ENCODE data around the gene PLXNA2. TPM values are rescaled to one million over a fixed set of nuclear protein-coding genes. Genes with fewer than 3 reads are reported as not detected.

Gene PLXNA2
- total RNA-seq, 4 donors from 2014 or later: 12.2 to 45.7 (median 21.8) TPM

DNA sequence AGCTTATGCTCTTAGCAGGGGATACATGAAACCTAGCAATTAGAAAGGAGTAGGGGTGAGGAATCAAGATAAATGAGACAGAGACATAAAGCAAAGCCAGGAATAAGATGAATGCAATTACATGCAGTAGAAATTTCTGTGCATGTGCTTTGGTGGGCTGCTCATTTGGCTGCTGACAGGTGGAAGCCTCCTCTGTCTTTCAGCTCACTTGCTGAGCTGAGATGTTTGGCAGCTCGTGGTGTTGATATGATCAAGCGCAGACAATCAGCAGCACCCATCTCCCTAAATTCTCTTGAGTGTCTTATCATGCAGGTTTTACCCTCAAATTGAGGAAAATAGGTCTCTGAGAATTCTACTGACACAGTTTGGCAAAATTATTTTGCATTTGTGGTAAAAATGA is 224.9 kb downstream of the PLXNA2 start:
- Histone ChIP-seq H3K4me3 (replicated peaks in 1 of 3) (no peak overlapping the region), H3K9me3 (no peaks in the 10 kb centered on the region), H3K27me3 (no peaks in the 10 kb centered on the region), H3K27ac (no peak overlapping the region), H3K36me3 (no peaks in the 10 kb centered on the region), H3K4me1 (no peaks in the 10 kb centered on the region)
- DNase-seq: no peak
- TF ChIP-seq, protein P1, sequence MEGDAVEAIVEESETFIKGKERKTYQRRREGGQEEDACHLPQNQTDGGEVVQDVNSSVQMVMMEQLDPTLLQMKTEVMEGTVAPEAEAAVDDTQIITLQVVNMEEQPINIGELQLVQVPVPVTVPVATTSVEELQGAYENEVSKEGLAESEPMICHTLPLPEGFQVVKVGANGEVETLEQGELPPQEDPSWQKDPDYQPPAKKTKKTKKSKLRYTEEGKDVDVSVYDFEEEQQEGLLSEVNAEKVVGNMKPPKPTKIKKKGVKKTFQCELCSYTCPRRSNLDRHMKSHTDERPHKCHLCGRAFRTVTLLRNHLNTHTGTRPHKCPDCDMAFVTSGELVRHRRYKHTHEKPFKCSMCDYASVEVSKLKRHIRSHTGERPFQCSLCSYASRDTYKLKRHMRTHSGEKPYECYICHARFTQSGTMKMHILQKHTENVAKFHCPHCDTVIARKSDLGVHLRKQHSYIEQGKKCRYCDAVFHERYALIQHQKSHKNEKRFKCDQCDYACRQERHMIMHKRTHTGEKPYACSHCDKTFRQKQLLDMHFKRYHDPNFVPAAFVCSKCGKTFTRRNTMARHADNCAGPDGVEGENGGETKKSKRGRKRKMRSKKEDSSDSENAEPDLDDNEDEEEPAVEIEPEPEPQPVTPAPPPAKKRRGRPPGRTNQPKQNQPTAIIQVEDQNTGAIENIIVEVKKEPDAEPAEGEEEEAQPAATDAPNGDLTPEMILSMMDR (IDR thresholded peaks at IDR 0.05): no peak
- no peak for TF ChIP-seq POLR2A (IDR thresholded peaks at IDR 0.05)
- WGBS, 2 donors: 71 to 82% methylated on average over 2 of the region's 2 CpGs
- intact Hi-C loops (cut with DNase I): no loop called here

- H3K27me3 ChIP-seq: no peaks in the 10 kb centered on the region
- DNase-seq: no peak
- no peak overlapping the region for H3K4me3 ChIP-seq (replicated peaks in 1 of 3)
- TF ChIP-seq, protein P1 (IDR thresholded peaks at IDR 0.05): no peak
- TF ChIP-seq POLR2A (IDR thresholded peaks at IDR 0.05): no peak
- H3K4me1 ChIP-seq: no peaks in the 10 kb centered on the region
- no peaks in the 10 kb centered on the region for H3K36me3 ChIP-seq
- intact Hi-C loops (cut with DNase I): no loop called here
- 76 to 84% methylated on average over 5 to 6 of the region's 6 CpGs for WGBS, 2 donors
- H3K9me3 ChIP-seq: no peaks in the 10 kb centered on the region
- no peak overlapping the region for H3K27ac ChIP-seq
These were observed 228.9 kb downstream of the PLXNA2 start for GRCh38 chr1:208015255-208015654.

DNA sequence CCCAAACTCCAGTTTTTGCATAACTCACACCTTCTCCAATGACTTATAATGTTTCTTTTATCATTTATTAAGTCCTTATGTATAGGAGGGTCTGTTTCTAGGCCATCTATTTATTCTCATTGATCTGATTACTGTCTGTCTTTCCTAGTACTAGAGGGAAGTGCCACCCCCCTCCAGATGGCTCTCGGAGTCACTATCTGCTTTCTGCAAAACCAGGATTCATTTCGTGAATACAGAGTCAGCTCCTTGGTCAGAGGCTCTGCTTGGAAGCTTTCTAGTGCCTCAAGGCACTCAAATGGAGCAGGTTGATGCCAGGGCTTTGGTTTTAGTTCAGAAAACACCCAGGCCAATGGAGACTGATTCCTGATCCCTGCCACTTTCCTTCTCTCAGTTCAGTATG is 231.0 kb downstream of the PLXNA2 start:
- intact Hi-C loops (cut with DNase I): no loop called here
- Histone ChIP-seq H3K36me3 (no peaks in the 10 kb centered on the region), H3K27me3 (no peaks in the 10 kb centered on the region), H3K4me1 (no peaks in the 10 kb centered on the region), H3K27ac (no peak overlapping the region), H3K9me3 (no peaks in the 10 kb centered on the region), H3K4me3 (replicated peaks in 1 of 3) (no peak overlapping the region)
- 85 to 96% methylated on average over 2 of the region's 2 CpGs for WGBS, 2 donors
- DNase-seq: no peak
- TF ChIP-seq POLR2A (IDR thresholded peaks at IDR 0.05): no peak
- TF ChIP-seq, protein P1 (IDR thresholded peaks at IDR 0.05): no peak

- no peak for DNase-seq
- WGBS, 2 donors: 43 to 44% methylated on average over 2 of the region's 2 CpGs
- Histone ChIP-seq H3K36me3 (no peaks in the 10 kb centered on the region), H3K27ac (no peak overlapping the region), H3K4me1 (no peaks in the 10 kb centered on the region), H3K4me3 (replicated peaks in 1 of 3) (no peak overlapping the region), H3K27me3 (no peaks in the 10 kb centered on the region), H3K9me3 (no peaks in the 10 kb centered on the region)
- TF ChIP-seq, protein P1 (IDR thresholded peaks at IDR 0.05): no peak
- no peak for TF ChIP-seq POLR2A (IDR thresholded peaks at IDR 0.05)
- intact Hi-C loops (cut with DNase I): no loop called here
These were observed 231.5 kb downstream of the PLXNA2 start for GRCh38 chr1:208012721-208013120.

DNA sequence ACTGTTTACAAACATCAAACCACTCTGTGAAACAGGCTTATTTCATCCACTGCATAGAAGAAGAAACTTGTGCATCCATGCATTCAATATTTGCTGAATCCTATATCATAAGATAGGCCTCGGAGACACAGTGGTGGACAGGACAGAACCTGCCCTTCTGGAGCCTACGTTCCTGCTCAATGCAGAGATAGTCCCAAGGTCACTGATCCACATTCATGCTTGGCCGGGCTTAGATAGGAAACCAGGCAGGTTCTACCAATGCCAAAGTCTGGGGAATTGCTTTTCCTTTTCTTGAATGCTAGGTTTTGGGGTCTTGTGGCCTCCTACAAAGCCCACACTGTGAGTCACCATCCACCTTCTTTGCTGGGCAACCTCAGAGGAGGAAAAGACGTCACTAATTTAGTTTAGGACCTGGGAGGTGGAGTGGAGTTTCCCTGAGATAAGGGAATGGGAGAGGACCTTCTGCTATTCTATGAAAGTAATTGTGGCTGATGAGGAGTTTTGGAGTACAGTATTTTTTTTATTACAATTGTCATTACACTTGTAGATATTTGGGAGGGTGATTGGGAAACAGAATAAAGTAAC is 233.6 kb downstream of the PLXNA2 start:
- H3K36me3 ChIP-seq: no peaks in the 10 kb centered on the region
- H3K9me3 ChIP-seq: no peaks in the 10 kb centered on the region
- intact Hi-C loops (cut with DNase I): no loop called here
- no peaks in the 10 kb centered on the region for H3K4me1 ChIP-seq
- no peaks in the 10 kb centered on the region for H3K27me3 ChIP-seq
- WGBS, 2 donors: 90 to 94% methylated on average over 4 of the region's 4 CpGs
- no peak overlapping the region for H3K27ac ChIP-seq
- DNase-seq: no peak
- H3K4me3 ChIP-seq (replicated peaks in 1 of 3): no peak overlapping the region
- TF ChIP-seq, protein P1 (IDR thresholded peaks at IDR 0.05): no peak
- no peak for TF ChIP-seq POLR2A (IDR thresholded peaks at IDR 0.05)
